Measurements from ENCODE around the gene TECTB.

GRCh38 chr10:112258407-112258806, 24.8 kb upstream of the TECTB start:
- TF ChIP-seq, protein P1, sequence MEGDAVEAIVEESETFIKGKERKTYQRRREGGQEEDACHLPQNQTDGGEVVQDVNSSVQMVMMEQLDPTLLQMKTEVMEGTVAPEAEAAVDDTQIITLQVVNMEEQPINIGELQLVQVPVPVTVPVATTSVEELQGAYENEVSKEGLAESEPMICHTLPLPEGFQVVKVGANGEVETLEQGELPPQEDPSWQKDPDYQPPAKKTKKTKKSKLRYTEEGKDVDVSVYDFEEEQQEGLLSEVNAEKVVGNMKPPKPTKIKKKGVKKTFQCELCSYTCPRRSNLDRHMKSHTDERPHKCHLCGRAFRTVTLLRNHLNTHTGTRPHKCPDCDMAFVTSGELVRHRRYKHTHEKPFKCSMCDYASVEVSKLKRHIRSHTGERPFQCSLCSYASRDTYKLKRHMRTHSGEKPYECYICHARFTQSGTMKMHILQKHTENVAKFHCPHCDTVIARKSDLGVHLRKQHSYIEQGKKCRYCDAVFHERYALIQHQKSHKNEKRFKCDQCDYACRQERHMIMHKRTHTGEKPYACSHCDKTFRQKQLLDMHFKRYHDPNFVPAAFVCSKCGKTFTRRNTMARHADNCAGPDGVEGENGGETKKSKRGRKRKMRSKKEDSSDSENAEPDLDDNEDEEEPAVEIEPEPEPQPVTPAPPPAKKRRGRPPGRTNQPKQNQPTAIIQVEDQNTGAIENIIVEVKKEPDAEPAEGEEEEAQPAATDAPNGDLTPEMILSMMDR (conservative IDR thresholded peaks at IDR 0.05) = no peak
- TF ChIP-seq ZFX (IDR thresholded peaks at IDR 0.05) = no peak

Measured in C4-2B (cell line).